Psoas muscle (tissue), 8 donors: ENCODE results near the gene HAPLN3. TPM values are rescaled to one million over a fixed set of nuclear protein-coding genes. Genes with fewer than 3 reads are reported as not detected.
"Not testable (repeated sequence)": the region's sequence is repeated elsewhere in the genome, so short reads cannot be mapped to it uniquely, and the experiment has no call there.

ENCODE experiments used
- ATAC-seq, 4 donors: fragments of 200-7000 bp; cut with Tn5 transposase; one replicate each; pipeline ENCODE4 v1.9.1; 2020; ENCODE audit warnings: moderate library complexity in 3 of 4, mild to moderate bottlenecking in 2 of 4
- DNase-seq, 2 donors: peaks; one replicate each; pipeline ENCODE4 v3.0.0-alpha.2; 2020
- H3K27ac ChIP-seq: fragments of 200-600 bp; one replicate; pipeline ENCODE4 v1.8.0; 2022
- H3K27me3 ChIP-seq, 3 donors: fragments of 200-600 bp in 1 of 3; one replicate each; pipeline versions ENCODE4 v1.6.1 to v1.8.0; 2013 to 2022; ENCODE audit warnings: low read length in 2 of 3, mild to moderate bottlenecking in 2 of 3, moderate library complexity in 1 of 3; ENCODE audit not compliant: insufficient read depth in 3 of 3
- H3K36me3 ChIP-seq, 2 donors: fragments of 200-600 bp in 1 of 2; one replicate each; pipeline versions ENCODE4 v1.6.1 to v1.8.0; 2013 to 2022; ENCODE audit warnings: low read depth in 1 of 2, mild to moderate bottlenecking in 1 of 2, moderate library complexity in 1 of 2; ENCODE audit not compliant: insufficient read depth in 1 of 2
- H3K4me1 ChIP-seq: fragments of 200-600 bp; one replicate; pipeline ENCODE4 v1.8.0; 2022
- H3K4me3 ChIP-seq: fragments of 200-600 bp; one replicate; pipeline ENCODE4 v1.8.0; 2022; ENCODE audit warnings: mild to moderate bottlenecking
- H3K9me3 ChIP-seq: fragments of 200-600 bp; one replicate; pipeline ENCODE4 v1.8.0; 2022
- WGBS, 3 donors: extraction: QIAGEN DNeasy Blood & Tissue Kit; methylation state at CpG; one replicate each; pipeline versions ENCODE4 v1.1.6 to v1.1.7; 2013; 5-methylcytosine and 5-hydroxymethylcytosine counted together
- intact Hi-C, 2 donors: fragments of 100-400 bp; cut with DNase I; formaldehyde crosslinking; loops; one replicate each; pipeline versions ENCODE4 v1.11.0 to v1.14.2; 2022
- long read RNA-seq, 2 donors: library from polyadenylated mRNA; unstranded; transcript quantifications; one replicate each; pipeline ENCODE4 v2.0.0, GENCODE V29; 2021
- polyA plus RNA-seq, 3 donors: library from polyadenylated mRNA; stranded (reverse); fragments of 200-250 nt; gene quantifications; one replicate each; pipeline ENCODE4 v1.2.3, GENCODE V29; 2013
- total RNA-seq, 4 donors: library from RNA; stranded (reverse); fragmentation: NEBNext Ultra II Directional in 2 of 4; extraction: Animal tissue kit (Norgen Biotek cat#: 25700) in 2 of 4; gene quantifications; one replicate each; pipeline versions ENCODE4 v1.2.1 to v1.2.4, GENCODE V29; 2021 to 2023
- TF ChIP-seq, protein P1 (sequence below): fragments of 200-600 bp; IDR thresholded peaks from one replicate; pipeline ENCODE4 v1.8.0; 2022; ENCODE audit warnings: antibody characterized with exemption
- donor health status: healthy with polysubstance abuse.
- donor health status: DM: no; HTN: no; CAD: no; lungs with moderate emphysema.
- donor health status: Bipolar disorder and iron deficiency.
- donor health status: healthy.
- donor health status: DM: yes; HTN: yes; CAD: no.
- donor health status: DM: no; HTN: no; CAD: no.
- donor health status: DM: no; HTN: no; CAD: no.
- donor health status: DM: yes; HTN: yes; CAD: no.

Gene HAPLN3
- total RNA-seq = 1 to 10 TPM; 3.5 to 5.8 (median 4.4) TPM
- polyA plus RNA-seq = 1 to 10 TPM; 1.2 to 5.4 (median 1.5) TPM
- long read RNA-seq, donor 1, transcript HAPLN3-201 (5 exons, 1,980 nt) = major isoform, 6 of 6 reads
- long read RNA-seq, donor 1, partial matches to known transcripts = 0 of 6 reads
- long read RNA-seq, donor 1, other reads (novel, unspliced or antisense) = 0 of 6 reads
- long read RNA-seq, donor 2, partial matches to known transcripts = 0 of 4 reads
- long read RNA-seq, donor 2, other reads (novel, unspliced or antisense) = 2 of 4 reads

DNA sequence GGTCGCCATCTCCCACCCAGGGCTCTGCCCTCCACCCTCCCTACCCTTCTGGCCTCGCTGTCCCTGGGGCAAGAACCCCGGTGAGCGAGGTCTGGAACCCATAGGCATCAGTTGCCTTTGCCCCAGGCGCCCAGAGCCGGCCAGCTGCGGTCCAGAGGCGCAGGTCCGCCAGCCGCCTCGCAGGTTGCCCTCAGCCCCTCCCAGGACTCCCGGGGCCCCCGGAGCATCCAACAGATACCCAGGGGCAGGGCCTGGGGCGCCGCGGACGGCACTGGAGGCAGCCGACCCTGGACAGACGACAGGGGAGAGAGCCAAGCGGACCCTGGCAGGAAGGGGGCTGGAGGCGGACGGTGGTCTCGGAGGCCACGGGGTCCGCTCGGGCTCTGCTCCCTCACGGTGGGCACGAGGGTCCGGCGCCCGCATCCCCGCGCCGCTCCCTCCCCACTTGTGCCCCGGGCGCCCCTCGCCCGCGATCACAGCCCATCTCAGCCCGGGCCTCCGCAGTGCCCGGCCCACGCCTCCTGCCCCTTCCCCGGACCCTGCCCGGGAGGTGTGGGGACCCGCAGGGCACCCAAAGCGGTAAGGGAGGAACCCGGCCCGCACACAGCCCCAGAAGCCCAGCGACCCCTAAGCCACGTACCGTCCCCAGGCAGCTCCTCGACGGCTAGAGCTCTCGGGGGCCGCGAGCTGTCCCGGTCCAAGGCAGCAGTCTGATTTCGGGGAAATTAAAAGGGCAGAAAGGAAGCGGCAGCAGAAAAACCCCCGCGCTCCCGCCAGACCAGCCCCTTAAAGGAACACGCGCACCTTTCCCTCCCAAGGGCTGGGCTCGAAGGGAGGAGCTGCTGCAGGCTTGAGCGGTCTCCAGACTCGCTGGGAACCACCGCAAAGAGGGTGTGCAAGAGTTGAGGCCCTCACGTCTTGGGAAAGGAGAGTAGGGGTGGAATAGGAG, at the start of gene HAPLN3:
TSS of gene HAPLN3 (minus strand) at position 726 of the 949 bp plus-strand sequence. CDS start 8,246 bp downstream, outside the sequence.
- WGBS, 3 donors = 3 to 6% (median 5%) methylated on average over 46 to 70 of the region's 70 CpGs
- ATAC-seq = peak; percentile 18 to 35 (median 24)
- Histone ChIP-seq H3K4me1 (peaks cover 16% of the 10 kb centered on the region), H3K27ac (no peak within 1 kb of the TSS), H3K9me3 (no peaks in the 10 kb centered on the region), H3K27me3 (peaks cover 0 to 2% (median 0%) of the 10 kb centered on the region in 3 donors), H3K4me3 (peak within 1 kb of the TSS; percentile 56), H3K36me3 (peaks cover 0 to 14% of the 10 kb centered on the region in 2 donors)
- peak in 1 of 2 donors; percentile 51 for DNase-seq
- TF ChIP-seq, protein P1, sequence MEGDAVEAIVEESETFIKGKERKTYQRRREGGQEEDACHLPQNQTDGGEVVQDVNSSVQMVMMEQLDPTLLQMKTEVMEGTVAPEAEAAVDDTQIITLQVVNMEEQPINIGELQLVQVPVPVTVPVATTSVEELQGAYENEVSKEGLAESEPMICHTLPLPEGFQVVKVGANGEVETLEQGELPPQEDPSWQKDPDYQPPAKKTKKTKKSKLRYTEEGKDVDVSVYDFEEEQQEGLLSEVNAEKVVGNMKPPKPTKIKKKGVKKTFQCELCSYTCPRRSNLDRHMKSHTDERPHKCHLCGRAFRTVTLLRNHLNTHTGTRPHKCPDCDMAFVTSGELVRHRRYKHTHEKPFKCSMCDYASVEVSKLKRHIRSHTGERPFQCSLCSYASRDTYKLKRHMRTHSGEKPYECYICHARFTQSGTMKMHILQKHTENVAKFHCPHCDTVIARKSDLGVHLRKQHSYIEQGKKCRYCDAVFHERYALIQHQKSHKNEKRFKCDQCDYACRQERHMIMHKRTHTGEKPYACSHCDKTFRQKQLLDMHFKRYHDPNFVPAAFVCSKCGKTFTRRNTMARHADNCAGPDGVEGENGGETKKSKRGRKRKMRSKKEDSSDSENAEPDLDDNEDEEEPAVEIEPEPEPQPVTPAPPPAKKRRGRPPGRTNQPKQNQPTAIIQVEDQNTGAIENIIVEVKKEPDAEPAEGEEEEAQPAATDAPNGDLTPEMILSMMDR = no peak
- intact Hi-C loops = loop anchor here in 1 of 2 donors (5.0 to 10.0 kb wide), 2 partner anchors 240 to 273 kb away; partner anchors contain the start of gene AEN

DNA sequence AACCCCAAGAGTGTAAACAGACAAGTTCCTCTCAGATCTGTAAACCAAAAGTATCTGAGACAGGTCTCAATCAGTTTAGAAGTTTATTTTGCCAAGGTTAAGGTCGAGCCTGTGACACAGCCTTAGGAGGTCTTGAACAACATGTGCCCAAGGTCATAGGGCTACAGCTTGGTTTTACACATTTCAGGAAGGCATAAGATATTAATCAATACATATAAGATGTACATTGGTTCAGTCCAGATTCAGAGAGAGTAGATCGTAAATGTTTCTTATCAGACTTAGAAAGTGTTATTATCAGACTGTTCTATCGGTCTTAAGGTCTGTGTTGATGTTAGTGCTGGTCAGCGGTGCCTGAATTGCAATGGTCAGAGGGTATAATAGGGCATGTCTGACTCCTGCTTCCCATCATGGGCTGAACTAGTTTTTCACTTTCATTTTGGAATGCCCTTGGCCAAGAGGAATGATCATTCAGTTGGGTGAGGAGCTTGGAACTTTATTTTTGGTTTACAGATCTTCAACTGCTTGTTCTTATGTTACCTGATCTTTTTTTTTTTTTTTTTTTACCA, 44.8 kb upstream of the HAPLN3 start:
- H3K4me1 ChIP-seq = no peaks in the 10 kb centered on the region
- no peak for DNase-seq
- intact Hi-C loops = no loop called here
- TF ChIP-seq, protein P1 = no peak
- ATAC-seq = no peak
- H3K4me3 ChIP-seq = no peak overlapping the region
- no peaks in the 10 kb centered on the region for H3K27me3 ChIP-seq
- no peaks in the 10 kb centered on the region for H3K36me3 ChIP-seq
- H3K27ac ChIP-seq = no peak overlapping the region
- H3K9me3 ChIP-seq = no peaks in the 10 kb centered on the region
- 86 to 88% (median 88%) methylated on average over 4 of the region's 4 CpGs for WGBS, 3 donors

DNA sequence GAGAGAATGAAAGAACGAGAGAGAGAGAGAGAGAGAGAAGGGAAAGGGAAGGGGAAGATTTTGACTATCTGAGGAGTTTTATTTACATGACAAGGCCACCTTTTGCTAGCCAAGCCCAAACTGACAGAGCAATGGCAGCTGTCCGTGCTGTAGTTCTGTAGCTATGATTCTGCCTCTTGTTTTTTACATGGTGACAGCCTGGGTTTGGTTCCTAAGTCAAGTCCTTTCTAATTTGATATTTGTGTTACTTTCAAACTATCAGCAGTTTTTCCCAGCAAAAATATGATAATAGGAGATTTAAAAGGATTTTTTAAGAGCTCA, 44.1 kb upstream of the HAPLN3 start:
- WGBS, 3 donors = 77 to 84% (median 81%) methylated on average over 2 of the region's 2 CpGs
- Histone ChIP-seq H3K36me3 (no peaks in the 10 kb centered on the region), H3K9me3 (no peaks in the 10 kb centered on the region), H3K4me1 (no peaks in the 10 kb centered on the region), H3K4me3 (no peak overlapping the region), H3K27me3 (no peaks in the 10 kb centered on the region), H3K27ac (no peak overlapping the region)
- TF ChIP-seq, protein P1 = no peak
- ATAC-seq (no peak), DNase-seq (no peak)
- intact Hi-C loops = no loop called here

- intact Hi-C loops = no loop called here
- no peaks in the 10 kb centered on the region for H3K27me3 ChIP-seq
- H3K27ac ChIP-seq = no peak overlapping the region
- H3K36me3 ChIP-seq = no peaks in the 10 kb centered on the region
- no peaks in the 10 kb centered on the region for H3K9me3 ChIP-seq
- DNase-seq = no peak
- WGBS, 3 donors = 83 to 89% (median 87%) methylated on average over 15 of the region's 15 CpGs
- H3K4me1 ChIP-seq = no peaks in the 10 kb centered on the region
- TF ChIP-seq, protein P1 = no peak
- no peak for ATAC-seq
- no peak overlapping the region for H3K4me3 ChIP-seq
Measured at GRCh38 chr15:88938802-88939485, 43.6 kb upstream of the HAPLN3 start.

GRCh38 chr15:88934449-88934848, 39.1 kb upstream of the HAPLN3 start:
- H3K9me3 ChIP-seq, H3K27ac ChIP-seq, H3K27me3 ChIP-seq, intact Hi-C loops, DNase-seq, H3K36me3 ChIP-seq, H3K4me3 ChIP-seq, ATAC-seq: not testable (repeated sequence)
- WGBS, 3 donors = 71 to 88% (median 87%) methylated on average over 4 of the region's 4 CpGs
- H3K4me1 ChIP-seq = peaks cover 12% of the 10 kb centered on the region
